MCF 10A (cell line): Measurements from ENCODE around the gene TADA3. TPM values are rescaled to one million over a fixed set of nuclear protein-coding genes. Genes with fewer than 3 reads are reported as not detected.

Experiments
- BruUV-seq: library from RNA; stranded (reverse); fragments of 400-500 nt; replicated peaks from 2 replicates; lab custom pipeline; 2021; lab: Mats Ljungman, UMichigan
- CTCF ChIA-PET: fragments of 300-600 bp; sonication (Branson Sonifier 250); formaldehyde crosslinking; extraction: SDS; loops from one replicate; lab custom pipeline; 2021; ENCODE audit warnings: antibody characterized with exemption, inconsistent platforms; lab: Yijun Ruan, JAX
- POLR2A ChIA-PET: fragments of 300-600, 350-650 bp; sonication (Branson Sonifier 250); formaldehyde crosslinking; extraction: SDS; loops from one replicate; lab custom pipeline; 2020; ENCODE audit warnings: antibody characterized with exemption, inconsistent platforms; lab: Yijun Ruan, JAX
- DNase-seq: peaks from one replicate; pipeline ENCODE4 v3.0.0-alpha.2; 2018; ENCODE audit not compliant: unreplicated experiment
- H3K27ac Mint-ChIP-seq: one replicate; pipeline ENCODE4 v1.8.0; 2022; ENCODE audit warnings: mild to moderate bottlenecking, low read depth, mixed read lengths; ENCODE audit not compliant: unreplicated experiment
- H3K27me3 Mint-ChIP-seq: one replicate; pipeline ENCODE4 v1.8.0; 2022; ENCODE audit warnings: mixed read lengths; ENCODE audit not compliant: insufficient read depth, unreplicated experiment
- H3K36me3 Mint-ChIP-seq: one replicate; pipeline ENCODE4 v1.8.0; 2022; ENCODE audit warnings: mild to moderate bottlenecking, moderate library complexity, mixed read lengths; ENCODE audit not compliant: insufficient read depth, unreplicated experiment
- H3K4me1 Mint-ChIP-seq: one replicate; pipeline ENCODE4 v1.8.0; 2022; ENCODE audit warnings: mixed read lengths; ENCODE audit not compliant: insufficient read depth, unreplicated experiment
- H3K4me3 Mint-ChIP-seq: one replicate; pipeline ENCODE4 v1.8.0; 2022; ENCODE audit warnings: mild to moderate bottlenecking, moderate library complexity, mixed read lengths; ENCODE audit not compliant: unreplicated experiment
- H3K9me3 Mint-ChIP-seq: one replicate; pipeline ENCODE4 v1.8.0; 2022; ENCODE audit warnings: mixed read lengths; ENCODE audit not compliant: unreplicated experiment
- CTCF ChIP-seq: fragments of 200-600 bp; IDR thresholded peaks from one replicate; pipeline ENCODE4 v1.8.0; 2022; ENCODE audit warnings: antibody characterized with exemption, mild to moderate bottlenecking; ENCODE audit not compliant: unreplicated experiment
- intact Hi-C: fragments of 100-400 bp; cut with micrococcal nuclease; formaldehyde crosslinking; loops from 2 replicates; pipeline ENCODE4 v1.14.1; 2022
- total RNA-seq: library from RNA; stranded (reverse); gene quantifications from 2 replicates; pipeline ENCODE4 v1.2.3, GENCODE V29; 2022

TADA3 gene
- total RNA-seq, 1 experiment from 2014 or later = 77.1 TPM

DNA sequence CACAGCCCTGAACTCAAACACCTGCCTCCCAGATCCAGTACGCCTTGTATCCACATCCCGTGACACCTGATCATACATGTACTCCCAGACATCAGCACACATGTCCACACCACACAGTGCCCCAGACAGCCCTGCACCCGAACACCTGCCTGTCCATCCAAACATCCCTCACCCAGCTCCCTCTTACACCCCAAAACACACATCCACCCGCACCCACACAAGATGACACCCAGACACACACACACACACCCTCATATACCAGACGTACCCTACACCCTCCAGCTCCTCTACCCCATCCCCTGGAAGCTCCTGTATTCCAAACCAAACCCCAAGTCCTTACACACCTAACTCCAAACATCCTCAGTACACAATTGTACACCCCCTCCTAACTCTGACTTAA is 23.3 kb downstream of the TADA3 start:
- CTCF ChIA-PET = no interaction called here
- Mint-ChIP-seq H3K27me3 (no peaks in the 10 kb centered on the region), H3K4me3 (peak overlapping the region; percentile 59), H3K4me1 (peaks cover 7% of the 10 kb centered on the region), H3K9me3 (no peaks in the 10 kb centered on the region), H3K27ac (no peak overlapping the region), H3K36me3 (peaks cover 4% of the 10 kb centered on the region)
- TF ChIP-seq CTCF = no peak
- POLR2A ChIA-PET = interaction anchor here (0.6 to 1.4 kb wide), 4 partner anchors 8 to 164 kb away, joined by 3 read pairs; partner anchors contain the start of genes ARPC4, CRELD1 and TADA3
- intact Hi-C loops = no loop called here
- DNase-seq = no peak
- no TSS peak for BruUV-seq

DNA sequence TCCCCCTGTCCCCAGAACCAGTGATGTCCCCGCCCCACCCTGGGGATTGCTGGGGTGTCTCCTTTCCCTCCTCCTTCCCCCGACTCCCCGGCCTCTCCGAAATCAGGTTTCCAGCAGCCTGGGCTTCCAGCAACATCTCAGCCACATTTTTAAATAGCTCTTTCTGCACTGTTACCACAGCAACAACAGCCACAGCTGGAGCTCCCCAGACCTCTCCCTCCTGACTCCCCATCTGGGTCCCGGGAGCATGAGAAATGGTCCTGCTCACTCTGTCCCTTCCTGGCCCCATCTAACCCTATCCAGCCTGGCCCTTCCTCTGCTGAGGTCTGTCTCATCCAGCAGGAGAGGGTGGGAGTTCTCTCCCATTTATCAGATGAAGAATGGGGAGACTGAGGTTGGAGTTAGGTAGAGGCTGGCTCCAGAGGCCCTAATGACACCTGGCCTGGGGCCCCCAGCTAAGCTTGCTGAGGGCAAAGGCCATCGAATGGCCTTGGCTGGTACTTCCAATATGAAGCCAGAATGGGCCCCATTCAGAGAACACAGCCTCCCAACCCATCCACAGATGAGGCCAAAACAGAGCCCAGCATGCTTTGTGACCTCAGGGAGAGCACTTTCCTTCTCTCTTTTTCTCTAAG is 24.0 kb downstream of the TADA3 start:
- Mint-ChIP-seq H3K27ac (peak overlapping the region; percentile 61), H3K4me3 (no peak overlapping the region), H3K9me3 (no peaks in the 10 kb centered on the region), H3K36me3 (peaks cover 4% of the 10 kb centered on the region), H3K4me1 (peaks cover 7% of the 10 kb centered on the region), H3K27me3 (no peaks in the 10 kb centered on the region)
- CTCF ChIA-PET = no interaction called here
- no TSS peak for BruUV-seq
- TF ChIP-seq CTCF = no peak
- DNase-seq = no peak
- POLR2A ChIA-PET = interaction anchor here (0.6 to 1.1 kb wide), 3 partner anchors 8 to 130 kb away, joined by 3 read pairs; partner anchors contain the start of genes ARPC4 and TADA3
- intact Hi-C loops = no loop called here

GRCh38 chr3:9767418-9767817 is 24.9 kb downstream of the TADA3 start:
- Mint-ChIP-seq H3K36me3 (peaks cover 4% of the 10 kb centered on the region), H3K27ac (peak overlapping the region; percentile 61), H3K4me1 (peaks cover 7% of the 10 kb centered on the region), H3K27me3 (no peaks in the 10 kb centered on the region), H3K9me3 (no peaks in the 10 kb centered on the region), H3K4me3 (no peak overlapping the region)
- no TSS peak for BruUV-seq
- intact Hi-C loops = no loop called here
- POLR2A ChIA-PET = interaction anchor here (1.2 kb wide), 1 partner anchor 35 kb away, joined by 3 read pairs; no protein-coding TSS in a partner anchor
- no peak for TF ChIP-seq CTCF
- DNase-seq = no peak
- CTCF ChIA-PET = no interaction called here

DNA sequence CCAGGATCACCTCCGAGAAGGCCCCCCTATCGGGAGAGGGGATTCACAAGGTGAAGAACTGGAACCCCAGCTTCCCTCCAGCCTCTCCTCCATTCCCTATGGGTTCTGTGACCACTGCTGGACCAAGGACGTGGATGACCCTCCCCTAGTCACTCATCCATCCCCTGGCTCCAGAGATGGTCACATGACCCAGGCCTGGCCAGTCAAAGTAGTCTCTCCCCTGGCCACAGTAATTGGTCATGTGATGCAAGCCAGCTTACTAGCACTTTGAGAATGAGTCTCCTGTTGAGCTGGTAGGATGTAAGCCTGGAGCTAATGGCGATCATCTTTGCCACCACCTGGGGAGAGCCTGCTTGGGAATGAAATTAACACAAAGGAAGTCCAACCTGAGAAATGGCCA is 26.4 kb downstream of the TADA3 start:
- CTCF ChIA-PET = interaction anchor here (0.6 kb wide), 2 partner anchors 33 to 251 kb away, joined by 4 read pairs; no protein-coding TSS in a partner anchor
- H3K27ac Mint-ChIP-seq = no peak overlapping the region
- BruUV-seq = no TSS peak
- intact Hi-C loops = no loop called here
- peaks cover 8% of the 10 kb centered on the region for H3K36me3 Mint-ChIP-seq
- no peak overlapping the region for H3K4me3 Mint-ChIP-seq
- no peaks in the 10 kb centered on the region for H3K27me3 Mint-ChIP-seq
- POLR2A ChIA-PET = no interaction called here
- peaks cover 7% of the 10 kb centered on the region for H3K4me1 Mint-ChIP-seq
- no peak for DNase-seq
- TF ChIP-seq CTCF = no peak
- H3K9me3 Mint-ChIP-seq = no peaks in the 10 kb centered on the region
